K562 (cell line): ENCODE results near the gene FRMD4A. TPM values are rescaled to one million over a fixed set of nuclear protein-coding genes. Genes with fewer than 3 reads are reported as not detected.

ENCODE experiments used
- AFF4 ChIP-seq: sonication (generic); formaldehyde crosslinking; IDR thresholded peaks from 2 replicates; pipeline ENCODE4 v1.8.0; 2023; ENCODE audit warnings: mild to moderate bottlenecking, missing genetic modification reagents
- CBX3 ChIP-seq, 2 experiments: IDR thresholded peaks; 1 replicate in 1 of 2; 2 replicates in 1 of 2; pipeline ENCODE4 v1.6.1; 2012; ENCODE audit warnings: inconsistent platforms in 2 of 2, low read length in 2 of 2, borderline replicate concordance in 1 of 2, control low read depth in 1 of 2
- DIDO1 ChIP-seq: fragments of 450-650 bp; IDR thresholded peaks from 2 replicates; pipeline ENCODE4 v1.6.1; 2016; ENCODE audit warnings: low read depth, missing biosample characterization, missing genetic modification characterization
- ID3 ChIP-seq, 2 experiments: fragments of 250-450 bp in 1 of 2; fragments of 450-650 bp in 1 of 2; sonication (Bioruptor Pico) in 1 of 2; IDR thresholded peaks; 2 replicates each; pipeline versions ENCODE4 v1.6.1 to v1.8.0; 2016 to 2021; ENCODE audit warnings: mild to moderate bottlenecking in 2 of 2, moderate library complexity in 2 of 2, missing compliant biosample characterization in 1 of 2, missing genetic modification characterization in 1 of 2
- LCOR ChIP-seq: sonication (generic); formaldehyde crosslinking; IDR thresholded peaks from 2 replicates; pipeline ENCODE4 v1.8.0; 2022; ENCODE audit warnings: mild to moderate bottlenecking, missing genetic modification reagents
- SREBF2 ChIP-seq: sonication (generic); formaldehyde crosslinking; IDR thresholded peaks from 2 replicates; pipeline ENCODE4 v1.4.0; 2020; ENCODE audit warnings: mild to moderate bottlenecking, missing genetic modification reagents
- SUPT5H ChIP-seq: fragments of 450-650 bp; IDR thresholded peaks from 2 replicates; pipeline ENCODE4 v1.6.1; 2016
- TAL1 ChIP-seq: fragments of 450-650 bp; IDR thresholded peaks from 2 replicates; pipeline ENCODE4 v1.6.1; 2016; ENCODE audit warnings: mild to moderate bottlenecking
- ZNF316 ChIP-seq: fragments of 450-650 bp; IDR thresholded peaks from 2 replicates; pipeline ENCODE4 v1.6.1; 2016
- ZNF79 ChIP-seq: fragments of 250-450 bp; sonication (Bioruptor Pico); IDR thresholded peaks from 2 replicates; pipeline ENCODE4 v1.4.0; 2020; ENCODE audit warnings: low read depth, mild to moderate bottlenecking, moderate library complexity
- polyA plus RNA-seq, 8 experiments: library from polyadenylated mRNA; depleted of rRNA in 4 of 8; stranded (reverse) in 5 of 8; unstranded in 3 of 8; fragments of >200 nt; fragmentation: Nextera tagmentation in 2 of 8; fragmentation: Illumina TruSeq in 1 of 8; extraction: Ambion mirVana in 2 of 8; extraction: Trizol in 1 of 8; gene quantifications; 2 replicates each; pipeline versions ENCODE4 v1.2.1 to v1.2.3, GENCODE V29; 2011 to 2014; ENCODE audit warnings: inconsistent platforms in 1 of 8, missing spikeins in 1 of 8
- total RNA-seq, 7 experiments: library from RNA; depleted of rRNA in 6 of 7; stranded (reverse); fragments of >200 nt in 6 of 7; fragmentation: Illumina TruSeq in 2 of 7; extraction: Trizol in 2 of 7; gene quantifications; 2 replicates each; pipeline versions ENCODE4 v1.2.1 to v1.2.3, GENCODE V29; 2011 to 2021; ENCODE audit warnings: low replicate concordance in 1 of 7

Gene FRMD4A
- total and polyA plus RNA-seq, 9 of the 15 experiments (the other 6 are each of a cell fraction or from before 2014, with no cell fraction given) = 0.80 to 5.2 (median 3.0) TPM

- TF ChIP-seq AFF4 (CRISPR knock-in tag) (no peak), TAL1 (no peak), DIDO1 (tag) (no peak), ID3 (CRISPR knock-in tag; IDR thresholded peaks at IDR 0.05) (no peak), ID3 (tag; IDR thresholded peaks at IDR 0.05) (no peak), ZNF79 (no peak), SUPT5H (no peak), SREBF2 (CRISPR knock-in tag) (no peak), CBX3 (IDR thresholded peaks at IDR 0.05; ENCODE audit: borderline replicate concordance in 1 of 2, low read length in 2 of 2) (no peak), ZNF316 (peak; percentile 90), LCOR (CRISPR knock-in tag) (no peak)
These were observed 484.8 kb downstream of the FRMD4A start (continued) for GRCh38 chr10:13845897-13846296.
